Testis (tissue), 2 donors: ENCODE results near the gene C1orf141.

Experiments
- CTCF ChIP-seq, 3 experiments: fragments of 450-650 bp in 2 of 3; fragments of 200-600 bp in 1 of 3; sonication (generic) in 1 of 3; IDR thresholded peaks; one replicate each; pipeline ENCODE4 v1.5.1; 2016 to 2019; ENCODE audit warnings: antibody characterized with exemption in 3 of 3, mild to moderate bottlenecking in 2 of 3, moderate library complexity in 1 of 3
- POLR2A ChIP-seq: fragments of 450-650 bp; IDR thresholded peaks from one replicate; pipeline ENCODE4 v1.6.1; 2017; ENCODE audit warnings: antibody characterized with exemption, mild to moderate bottlenecking, moderate library complexity

GRCh38 chr1:67053535-67053784 lies 81.3 kb downstream of the C1orf141 start:
- TF ChIP-seq CTCF (IDR thresholded peaks at IDR 0.05) (no peak), POLR2A (no peak)
